Embryonic facial prominence (tissue), 1 donor: ENCODE data around the gene BFAR.
"Not testable (repeated sequence)": the region's sequence is repeated elsewhere in the genome, so short reads cannot be mapped to it uniquely, and the experiment has no call there.

Experiments used
- DNase-seq: peaks from one replicate; pipeline ENCODE4 v3.0.0-alpha.2; 2016; ENCODE audit errors: extremely low spot score

The BFAR gene, protein sequence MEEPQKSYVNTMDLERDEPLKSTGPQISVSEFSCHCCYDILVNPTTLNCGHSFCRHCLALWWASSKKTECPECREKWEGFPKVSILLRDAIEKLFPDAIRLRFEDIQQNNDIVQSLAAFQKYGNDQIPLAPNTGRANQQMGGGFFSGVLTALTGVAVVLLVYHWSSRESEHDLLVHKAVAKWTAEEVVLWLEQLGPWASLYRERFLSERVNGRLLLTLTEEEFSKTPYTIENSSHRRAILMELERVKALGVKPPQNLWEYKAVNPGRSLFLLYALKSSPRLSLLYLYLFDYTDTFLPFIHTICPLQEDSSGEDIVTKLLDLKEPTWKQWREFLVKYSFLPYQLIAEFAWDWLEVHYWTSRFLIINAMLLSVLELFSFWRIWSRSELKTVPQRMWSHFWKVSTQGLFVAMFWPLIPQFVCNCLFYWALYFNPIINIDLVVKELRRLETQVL

DNA sequence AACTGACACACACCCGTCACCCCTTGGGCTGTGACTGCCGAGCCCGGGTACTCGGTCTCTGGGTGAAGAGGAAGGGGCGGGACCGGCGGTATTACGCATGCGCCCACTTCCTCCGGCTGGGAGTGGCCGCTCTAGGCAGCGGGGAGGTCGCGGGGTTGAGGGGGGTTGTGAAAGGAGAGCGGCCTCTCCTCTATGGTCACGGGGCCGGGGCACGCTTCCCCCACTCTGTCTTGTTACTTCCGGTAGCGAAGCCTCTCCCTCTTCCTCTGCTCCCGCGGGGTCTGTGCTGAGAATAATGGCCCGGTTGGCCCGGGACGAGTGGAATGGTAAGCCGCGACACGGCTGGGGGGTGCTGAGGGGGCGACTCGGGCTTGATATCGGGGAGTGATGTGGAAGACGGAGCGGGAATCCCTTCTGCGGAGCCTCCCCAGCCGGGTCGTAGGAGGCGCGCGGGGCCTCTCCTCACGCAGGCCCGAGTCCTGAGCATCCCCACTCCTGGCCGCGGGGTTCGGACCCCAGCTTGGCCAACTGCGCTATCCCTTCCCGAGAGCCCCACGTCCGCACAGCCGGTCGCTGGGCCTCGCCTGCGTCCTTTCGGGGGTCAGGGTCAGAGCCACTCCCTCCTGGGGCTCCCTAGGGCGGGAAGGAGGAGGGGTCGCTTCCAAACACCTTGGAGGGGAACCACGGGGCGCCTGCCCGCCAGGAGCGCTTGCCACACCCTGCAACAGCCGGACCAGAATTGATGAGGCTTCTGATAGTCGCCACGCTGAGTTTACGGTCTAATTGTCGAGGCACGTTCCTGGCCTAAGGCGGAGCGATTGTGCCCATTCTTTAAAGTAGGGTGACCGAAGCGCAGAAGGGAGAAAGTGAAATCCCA, at the start of gene BFAR:
TSS of gene BFAR (plus strand) at position 259 of the 877 bp plus-strand sequence. CDS start 11,396 bp downstream, outside the sequence.
- DNase-seq, result peak; percentile 88

DNA sequence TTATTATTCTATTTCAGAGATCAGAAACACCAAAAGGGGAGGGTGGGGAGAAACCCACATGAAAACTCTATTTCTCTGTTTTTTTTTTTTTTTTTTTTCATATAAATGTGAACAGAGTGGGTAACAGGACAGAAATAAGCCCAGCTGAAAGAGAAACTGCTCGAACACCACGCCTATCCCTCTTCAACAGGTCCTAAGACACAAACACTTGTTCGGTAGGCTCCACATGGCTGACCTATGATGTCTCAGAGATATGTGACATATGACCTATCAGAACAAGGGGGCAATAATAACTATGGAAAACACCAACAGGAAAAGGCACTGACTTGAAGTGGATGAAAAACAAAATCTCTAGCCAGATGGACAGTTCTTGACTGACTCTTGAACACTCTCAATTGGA, 47.5 kb upstream of the BFAR start:
- no peak for DNase-seq

DNA sequence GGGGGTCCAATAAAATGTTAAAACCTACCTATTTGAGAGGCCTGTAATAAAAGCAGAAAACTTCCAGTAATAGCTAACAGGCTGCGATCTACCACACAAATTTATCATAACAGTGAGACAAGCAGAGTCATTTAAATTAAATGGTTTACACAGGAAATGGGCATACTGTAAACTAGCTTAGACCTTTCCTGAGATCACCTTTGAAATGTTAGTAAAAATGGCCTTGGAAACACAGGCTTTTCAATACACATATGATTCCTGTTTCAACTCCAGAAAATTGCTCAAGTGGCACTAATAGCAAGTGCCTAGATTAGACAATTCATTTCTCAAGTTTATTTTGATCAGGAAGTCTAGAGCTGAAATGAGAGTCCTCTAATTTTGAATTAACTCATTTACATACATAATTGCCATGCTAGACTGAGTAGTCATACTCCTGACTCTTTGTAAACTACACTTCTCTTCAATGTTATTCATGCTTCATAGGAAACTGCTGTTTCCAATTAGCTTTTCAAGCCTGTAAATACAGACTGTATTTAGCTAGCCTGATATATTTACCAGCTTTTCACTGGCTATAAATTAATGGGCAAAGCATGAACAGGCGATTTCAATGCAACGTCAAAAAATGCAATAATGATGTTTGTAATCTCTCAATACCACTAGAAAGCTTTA, 46.0 kb upstream of the BFAR start:
- DNase-seq, result no peak

DNA sequence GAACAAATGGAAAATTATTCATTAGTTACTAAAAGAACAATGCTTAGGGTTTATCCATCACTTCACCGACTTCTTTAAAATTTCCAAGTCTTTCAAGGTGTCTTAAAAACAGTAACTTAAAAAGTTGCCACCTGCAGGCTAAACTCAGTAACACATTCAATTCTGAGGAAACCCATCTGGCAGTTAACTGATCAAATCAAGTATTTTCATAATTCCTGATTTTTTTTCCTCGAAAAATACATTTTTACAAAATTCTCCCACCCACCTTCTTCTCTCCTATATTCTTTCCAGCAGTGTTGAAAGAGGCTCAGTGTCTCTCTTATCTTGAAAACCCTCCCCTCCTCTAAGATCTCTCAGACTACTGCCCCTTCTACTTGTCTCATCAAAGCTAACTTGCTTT, 32.6 kb upstream of the BFAR start:
- DNase-seq, result no peak

DNA sequence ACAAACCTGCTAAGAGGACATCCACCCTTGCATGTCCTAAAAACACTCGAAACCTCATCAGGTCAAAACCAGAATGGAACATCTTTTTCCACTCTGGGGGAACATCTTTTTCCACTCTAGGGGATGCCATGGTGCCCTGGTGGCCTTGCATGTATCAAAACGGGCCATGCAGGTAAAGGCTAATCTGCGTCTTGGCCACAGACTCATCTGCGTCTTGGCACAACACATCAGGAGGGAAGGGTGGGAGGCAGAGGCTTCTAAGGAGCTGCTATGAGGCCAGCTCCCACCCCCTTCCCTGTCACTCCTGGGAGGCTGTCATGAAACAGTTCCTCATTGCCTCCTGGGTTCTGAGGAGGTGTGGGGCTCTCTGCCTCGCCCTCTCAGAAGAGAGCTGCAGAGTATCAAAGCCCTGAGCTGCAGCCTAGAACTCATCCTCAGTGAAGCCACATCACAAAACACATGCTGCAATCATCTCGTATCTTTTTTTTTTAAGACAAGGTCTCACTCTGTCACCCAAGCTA, 30.2 kb upstream of the BFAR start:
- no peak for DNase-seq

DNA sequence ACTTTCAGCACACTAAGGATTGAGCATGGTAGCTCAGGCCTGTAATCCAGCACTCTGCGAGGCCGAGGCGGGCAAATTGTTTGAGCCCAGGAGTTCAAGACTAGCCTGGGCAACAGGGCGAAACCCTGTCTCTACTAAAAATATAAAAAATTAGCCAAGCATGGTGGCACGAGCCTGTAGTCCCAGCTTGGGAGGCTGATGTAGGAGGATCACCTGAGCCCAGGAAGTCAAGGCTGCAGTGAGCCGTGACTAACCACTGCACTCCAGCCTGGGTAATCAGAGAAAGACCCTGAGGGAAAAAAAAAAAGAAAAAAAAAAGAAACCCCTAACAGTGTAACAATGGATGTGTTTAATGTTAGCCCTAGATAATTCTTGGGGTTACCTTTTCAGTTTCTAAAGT, 26.6 kb upstream of the BFAR start:
- no peak for DNase-seq

DNA sequence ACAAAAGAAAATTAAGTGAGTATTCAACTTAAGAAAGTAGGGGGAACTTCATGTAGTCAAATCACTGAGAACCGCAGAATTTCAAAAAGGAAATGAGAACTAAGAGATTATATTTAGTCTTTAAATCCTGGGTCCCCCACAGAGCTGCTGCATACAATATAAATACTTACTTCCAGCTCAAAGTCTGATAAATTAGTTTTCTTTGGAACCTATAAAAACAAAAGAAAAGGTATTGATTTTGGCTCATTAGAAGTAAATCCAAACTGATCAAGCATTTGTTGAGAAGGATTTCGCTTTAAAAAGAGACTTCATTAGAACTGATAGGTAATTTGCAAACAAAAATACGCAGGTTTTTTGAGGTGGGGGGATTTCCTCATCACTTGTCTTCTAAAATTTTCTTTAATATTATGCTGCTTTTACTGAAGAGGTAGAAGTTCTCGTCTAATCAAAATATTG, 24.6 kb upstream of the BFAR start:
- DNase-seq, result no peak

DNA sequence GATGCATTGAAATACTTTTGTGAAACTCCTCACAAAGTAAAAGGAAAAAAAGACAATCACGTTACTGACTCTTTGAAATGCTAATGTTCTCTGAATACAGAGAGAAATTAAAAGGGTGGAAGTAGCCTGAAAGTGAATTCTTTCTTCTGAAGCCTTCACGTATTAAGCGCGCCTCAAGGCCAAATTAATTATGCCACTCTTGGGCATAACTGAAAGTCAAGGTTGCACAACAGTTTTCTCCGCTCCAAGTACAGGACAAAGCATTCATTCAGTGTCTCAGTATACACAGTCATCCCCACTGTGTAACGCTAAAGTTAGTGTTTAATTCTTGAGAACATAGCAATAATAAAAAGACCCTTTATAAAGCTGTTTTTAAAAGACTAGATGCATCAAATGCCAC, 24.1 kb upstream of the BFAR start:
- no peak for DNase-seq

DNA sequence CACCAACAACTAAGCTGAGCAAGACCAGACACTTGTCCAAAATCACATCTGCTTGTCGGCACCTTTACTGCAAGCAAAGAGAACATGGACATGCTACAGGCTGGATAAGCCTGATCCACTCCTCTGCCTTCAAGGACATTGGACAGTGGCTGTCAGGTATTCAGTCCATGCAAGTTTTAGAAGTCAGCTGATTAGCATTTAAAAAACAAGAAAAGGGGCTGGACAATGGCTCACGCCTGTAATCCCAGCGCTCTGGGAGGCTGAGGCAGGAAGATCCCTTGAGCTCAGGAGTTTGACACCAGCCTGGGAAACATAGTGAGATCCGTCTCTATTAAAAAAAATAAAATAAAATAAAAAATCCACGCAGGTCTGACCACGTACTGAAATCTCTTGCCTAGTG, 23.0 kb upstream of the BFAR start:
- DNase-seq, result no peak

DNA sequence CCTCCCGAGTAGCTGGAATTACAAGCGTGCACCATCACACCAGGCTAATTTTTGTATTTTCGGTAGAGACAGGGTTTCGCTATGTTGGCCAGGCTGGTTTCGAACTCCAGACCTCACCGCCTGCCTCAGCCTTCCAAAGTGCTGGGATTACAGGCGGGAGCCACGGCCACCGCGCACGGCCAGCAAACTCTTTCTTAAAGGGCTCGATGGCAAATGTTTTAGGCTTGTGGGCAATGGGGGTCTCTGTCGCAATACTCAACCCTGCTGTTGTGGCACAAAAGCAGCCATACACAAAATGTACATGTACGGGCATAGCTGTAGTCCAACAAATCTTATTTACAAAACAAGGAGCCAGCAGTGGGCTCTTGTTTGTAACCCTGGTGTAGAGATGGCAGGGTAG, 21.1 kb upstream of the BFAR start:
- no peak for DNase-seq

DNA sequence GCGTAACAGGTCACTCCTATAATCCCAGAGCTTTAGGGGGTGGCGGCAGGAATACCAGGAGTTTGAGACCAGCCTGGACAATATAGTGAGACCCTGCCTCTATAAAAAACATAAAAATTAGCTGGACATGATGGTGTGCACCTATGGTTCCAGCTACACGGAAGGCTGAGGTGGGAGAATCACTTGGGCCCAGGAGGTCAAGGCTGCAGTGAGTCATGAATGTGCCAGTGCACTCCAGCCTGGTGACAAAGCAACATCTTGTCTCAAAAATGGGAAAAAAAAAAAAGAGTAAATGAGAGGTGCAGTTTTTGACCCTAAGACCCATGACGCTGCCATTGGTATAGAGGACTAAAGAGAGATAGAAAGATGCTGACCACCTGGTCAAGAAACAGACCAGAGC, 18.8 kb upstream of the BFAR start:
- no peak for DNase-seq

DNA sequence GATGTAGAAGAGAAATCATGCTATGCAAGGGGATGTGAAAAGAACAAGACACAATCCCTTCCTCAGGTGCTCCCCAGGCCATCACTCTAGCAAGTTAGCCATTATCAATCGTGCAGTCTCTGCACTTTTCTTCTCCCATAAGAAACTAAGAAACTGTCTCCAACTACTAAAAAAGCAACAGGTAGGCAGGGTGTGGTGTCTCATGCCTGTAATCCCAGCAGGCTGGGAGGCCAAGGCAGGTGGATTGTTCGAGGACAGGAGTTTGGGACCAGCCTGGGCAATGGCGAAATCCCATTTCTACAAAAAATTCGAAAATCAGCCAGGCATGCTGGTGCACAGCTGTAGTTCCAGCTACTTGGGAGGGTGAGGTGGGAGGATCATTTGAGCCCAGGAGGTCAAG, 16.5 kb upstream of the BFAR start:
- no peak for DNase-seq

DNA sequence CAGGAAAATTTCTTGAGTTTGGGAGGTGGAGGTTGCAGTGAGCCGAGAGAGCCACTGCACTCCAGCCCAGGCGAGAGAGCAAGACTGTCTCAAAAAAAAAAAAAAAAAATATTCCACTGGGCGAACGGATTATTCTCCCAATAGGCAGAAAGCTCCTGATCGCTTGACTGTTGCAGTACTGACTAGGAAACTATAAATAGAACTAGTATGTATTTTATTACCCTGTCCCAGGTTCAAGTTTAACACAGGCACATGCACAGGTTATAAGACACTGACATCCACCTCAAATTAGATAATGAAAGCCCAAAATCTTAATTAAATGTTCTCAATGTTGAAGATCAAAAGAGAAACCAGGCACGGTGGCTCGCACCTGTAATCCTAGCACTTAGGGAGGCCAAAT, 14.2 kb upstream of the BFAR start:
- no peak for DNase-seq

DNA sequence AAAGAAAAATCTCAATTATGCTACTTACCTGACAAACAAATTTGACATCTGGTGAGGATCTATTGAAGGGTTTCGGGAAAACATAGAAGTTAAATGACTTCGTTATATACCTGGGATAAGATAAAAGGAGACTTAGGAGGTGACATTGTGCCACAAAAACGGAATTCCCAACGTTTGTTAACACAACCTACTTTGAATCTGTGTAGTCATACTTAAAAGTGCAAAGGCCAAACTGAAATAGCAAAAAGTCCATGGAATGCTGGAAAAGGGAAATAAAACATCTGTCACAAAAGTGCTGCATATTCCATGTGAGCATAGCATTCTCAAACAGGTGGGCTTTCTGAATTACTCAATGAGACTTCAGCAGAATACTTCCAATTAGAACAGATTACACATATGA, 5.7 kb upstream of the BFAR start:
- no peak for DNase-seq

DNA sequence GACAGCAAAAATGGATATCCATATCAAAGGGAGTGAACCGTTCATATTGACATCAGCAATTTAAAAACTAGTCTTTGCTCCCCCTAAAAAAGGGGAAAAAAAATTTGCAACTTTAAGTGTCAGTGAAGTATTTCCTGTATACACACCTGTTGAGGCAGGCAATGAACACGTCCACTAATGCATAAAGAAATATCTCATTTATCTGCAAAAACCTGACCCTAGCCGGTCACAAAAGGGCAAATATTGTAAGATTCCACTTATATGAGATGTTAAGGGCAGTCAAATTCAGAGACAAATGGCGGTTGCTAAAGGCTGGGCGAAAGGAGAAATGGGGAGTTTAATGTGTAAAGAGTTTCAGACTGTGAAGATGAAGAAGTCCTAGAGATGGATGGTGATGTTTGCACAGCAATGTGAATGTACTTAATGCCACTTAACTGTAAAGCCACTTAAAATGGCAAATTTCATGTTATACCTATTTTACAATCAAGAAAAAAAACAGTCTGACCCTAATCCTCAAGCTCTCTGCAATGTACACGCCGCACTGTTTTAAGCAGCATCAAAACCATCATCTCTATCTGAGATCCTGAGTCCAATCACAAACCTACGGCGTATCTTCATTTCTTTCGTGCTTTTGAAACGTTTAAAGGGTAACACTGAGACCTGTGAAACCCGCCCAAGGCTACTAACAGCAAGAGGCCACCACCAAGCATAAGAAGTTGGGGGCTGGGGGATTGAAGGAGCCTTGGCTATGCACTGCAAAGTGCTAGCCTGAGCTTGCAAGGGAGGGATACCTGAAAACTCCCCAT, 3.7 kb upstream of the BFAR start:
- DNase-seq, result no peak

DNA sequence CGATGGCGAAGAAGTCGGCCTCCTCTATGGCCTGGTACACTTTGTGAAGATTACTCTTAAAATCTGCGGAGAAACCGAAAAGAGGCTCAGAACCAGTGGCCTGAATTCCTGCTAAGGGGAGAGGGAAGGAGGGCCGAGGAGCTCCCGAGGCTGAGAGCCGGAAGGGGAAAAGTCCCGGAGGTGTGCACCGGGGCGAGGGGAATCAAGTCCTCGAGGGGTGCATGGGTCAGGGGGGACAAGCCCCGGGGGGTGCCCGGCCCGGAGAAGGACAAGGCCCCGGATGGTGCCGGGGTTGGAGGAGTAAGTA, 3.2 kb upstream of the BFAR start:
- no peak for DNase-seq

DNA sequence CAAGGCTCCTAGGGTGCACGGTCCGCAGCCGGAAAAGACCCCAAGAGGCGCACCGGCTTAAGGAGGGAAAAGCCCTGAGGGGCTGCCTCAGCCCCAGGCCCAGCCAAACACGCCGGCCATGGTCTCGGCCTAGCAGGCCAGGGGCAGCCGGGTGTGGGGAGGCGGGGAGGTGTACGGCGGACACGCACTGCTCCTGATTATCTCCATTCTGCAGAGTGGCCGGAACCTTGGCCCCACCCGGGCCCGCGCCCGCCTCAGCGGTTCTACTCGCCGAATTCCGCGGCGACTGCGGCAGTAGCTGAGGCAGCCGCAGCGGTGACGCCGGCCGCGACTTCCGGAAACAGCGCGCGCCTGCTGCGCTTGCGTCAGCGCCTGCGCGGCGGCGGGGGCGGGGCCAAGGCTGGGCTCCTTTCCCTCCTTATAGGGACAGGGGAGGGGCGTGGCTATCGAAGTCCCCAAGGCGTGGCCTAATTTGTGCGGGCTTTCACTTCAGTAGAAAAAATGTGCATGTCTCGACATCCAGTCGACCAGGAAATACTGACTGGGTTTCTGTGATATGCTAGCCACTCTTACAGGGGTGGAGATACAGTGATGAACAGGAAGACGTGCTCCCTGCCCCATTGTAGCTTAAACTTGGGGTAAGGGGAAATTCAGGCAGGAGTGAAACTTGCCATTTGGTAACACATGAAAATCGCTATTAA, 2.7 kb upstream of the BFAR start, which contains the start of gene PARN:
TSS of gene PARN (minus strand) at position 342 of the 701 bp plus-strand sequence. CDS start at position 207, 135 bp downstream.
- peak; percentile 96 for DNase-seq

DNA sequence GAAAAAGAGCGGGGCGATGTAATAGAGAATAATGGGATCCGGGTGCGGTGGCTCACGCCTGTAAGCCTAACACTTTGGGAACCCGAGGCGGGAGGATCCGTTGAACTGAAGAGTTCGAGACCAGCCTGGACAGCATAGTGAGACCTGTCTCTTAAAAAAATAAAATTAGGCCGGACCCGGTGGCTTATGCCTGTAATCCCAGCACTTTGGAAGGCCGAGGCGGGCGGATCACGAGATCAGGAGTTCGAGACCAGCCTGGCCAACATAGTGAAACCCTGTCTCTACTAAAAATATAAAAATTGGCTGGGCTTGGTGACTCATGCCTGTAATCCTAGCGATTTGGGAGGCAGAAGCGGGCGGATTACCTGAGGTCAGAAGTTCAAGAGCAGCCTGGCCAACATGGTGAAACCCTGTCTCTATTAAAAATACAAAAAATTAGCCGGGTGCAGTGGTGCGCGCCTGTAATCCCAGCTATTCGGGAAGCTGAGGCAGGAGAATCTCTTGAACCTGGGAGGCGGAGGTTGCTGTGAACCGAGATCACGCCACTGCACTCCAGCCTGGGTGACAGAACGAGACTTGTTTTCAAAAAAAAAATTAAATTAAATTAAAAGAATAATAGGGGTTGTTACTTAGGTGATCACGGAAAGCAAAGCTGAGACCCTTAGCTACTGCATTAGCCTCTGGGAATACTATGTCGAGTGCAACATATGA, 2.0 kb upstream of the BFAR start:
- DNase-seq, result not testable (repeated sequence)

DNA sequence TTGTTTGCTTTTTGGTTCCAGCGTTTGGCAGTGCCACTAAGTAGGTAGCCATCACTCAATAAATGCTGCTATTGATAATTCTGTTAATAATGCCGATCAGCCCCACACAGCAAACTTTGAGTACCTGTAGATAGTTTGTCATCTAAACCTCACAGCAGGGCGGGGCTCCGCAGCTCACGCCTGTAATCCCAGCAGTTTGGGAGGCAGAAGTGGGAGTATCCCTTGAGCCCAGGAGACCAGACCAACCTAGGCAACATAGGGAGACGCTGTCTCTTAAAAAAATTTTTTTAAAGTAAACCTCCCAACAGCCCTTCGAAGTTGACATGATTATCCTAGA, 1.6 kb downstream of the BFAR start:
- DNase-seq, result no peak
